Measurements from ENCODE around the gene CCNB2.
"Not testable (repeated sequence)": the region's sequence is repeated elsewhere in the genome, so short reads cannot be mapped to it uniquely, and the experiment has no call there.

CCNB2 gene

DNA sequence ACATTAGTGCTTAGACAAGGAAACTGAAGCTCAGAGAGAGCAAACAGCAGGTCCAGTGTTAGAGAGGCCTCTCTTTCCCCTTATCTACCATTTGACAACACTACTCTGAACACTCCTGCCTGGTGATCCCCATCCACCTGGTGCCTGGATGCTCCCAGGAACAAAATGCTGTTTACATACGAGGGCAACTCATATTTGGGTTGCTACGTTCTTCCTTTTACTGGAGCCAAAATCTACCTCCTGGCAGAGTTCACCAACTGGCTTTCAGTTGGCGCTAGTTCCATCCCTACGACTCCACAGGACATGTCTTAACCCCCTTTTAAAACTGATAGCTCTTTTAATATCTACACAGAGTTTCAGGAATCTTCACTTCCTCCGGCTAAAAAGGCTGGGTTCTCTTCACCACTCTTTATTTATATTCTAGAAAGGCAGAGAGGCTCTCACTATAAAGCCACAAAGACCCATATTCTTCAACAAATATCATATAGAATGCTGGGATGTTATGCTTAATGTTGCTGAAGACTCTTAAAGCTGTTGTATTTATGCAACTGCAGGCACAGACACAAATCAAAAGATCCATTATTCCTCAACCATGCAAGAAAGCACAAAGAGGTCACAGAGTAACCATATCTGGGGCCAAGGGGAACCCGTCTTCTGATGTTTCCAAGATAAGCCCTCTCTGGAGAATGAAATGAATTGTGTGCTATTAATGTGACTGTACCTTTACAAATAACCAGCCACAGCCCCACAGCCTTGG, 47.9 kb downstream of the CCNB2 start:
- peaks cover 32% of the 10 kb centered on the region; the same call in 1 of the 2 replicates for H3K36me3 ChIP-seq (ENCODE audit: insufficient read depth, low read length)
- no peak overlapping the region for H3K4me3 ChIP-seq (ENCODE audit: low read depth, low read length)
- H3K27ac ChIP-seq (ENCODE audit: low read depth, low read length), result no peak overlapping the region
- no peaks in the 10 kb centered on the region for H3K27me3 ChIP-seq (ENCODE audit: insufficient read depth, low read length)
- H3K4me1 ChIP-seq (ENCODE audit: control insufficient read depth, insufficient read depth, low read length, unreplicated experiment), result peaks cover 4% of the 10 kb centered on the region
- H2AFZ ChIP-seq (ENCODE audit: low read length, unreplicated experiment), result no peak overlapping the region
- H3K79me2 ChIP-seq (ENCODE audit: control insufficient read depth, insufficient read depth, low read length, unreplicated experiment), result no peaks in the 10 kb centered on the region

DNA sequence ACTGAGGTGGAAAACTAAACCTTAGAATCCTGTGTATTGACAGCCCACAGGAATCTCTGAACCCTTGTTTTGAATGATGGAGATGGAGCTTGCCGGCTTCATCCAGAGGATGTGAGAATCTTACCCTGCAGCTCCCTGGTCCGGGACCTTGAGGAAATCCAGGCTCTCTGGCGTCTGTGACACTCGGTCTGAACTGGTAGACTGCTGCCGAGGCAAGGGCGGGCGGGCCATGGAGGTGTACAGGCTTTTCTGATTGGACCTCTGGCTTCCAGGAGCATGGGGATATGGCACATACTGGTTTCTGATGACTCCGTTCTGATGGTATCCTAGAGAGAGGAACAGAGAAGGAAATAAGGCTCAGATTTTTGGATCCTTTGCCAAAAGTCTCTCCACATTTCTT, 48.5 kb downstream of the CCNB2 start:
- Histone ChIP-seq H2AFZ (ENCODE audit: low read length, unreplicated experiment) (no peak overlapping the region), H3K4me1 (ENCODE audit: control insufficient read depth, insufficient read depth, low read length, unreplicated experiment) (peaks cover under 1% of the 10 kb centered on the region), H3K4me3 (ENCODE audit: low read depth, low read length) (no peak overlapping the region), H3K36me3 (ENCODE audit: insufficient read depth, low read length) (peaks cover 34% of the 10 kb centered on the region; the same call in 1 of the 2 replicates), H3K27me3 (ENCODE audit: insufficient read depth, low read length) (no peaks in the 10 kb centered on the region), H3K27ac (ENCODE audit: low read depth, low read length) (no peak overlapping the region), H3K79me2 (ENCODE audit: control insufficient read depth, insufficient read depth, low read length, unreplicated experiment) (no peaks in the 10 kb centered on the region)

GRCh38 chr15:59154243-59154642, 49.3 kb downstream of the CCNB2 start:
- Histone ChIP-seq H3K27me3 (ENCODE audit: insufficient read depth, low read length) (no peaks in the 10 kb centered on the region), H2AFZ (ENCODE audit: low read length, unreplicated experiment) (no peak overlapping the region), H3K4me3 (ENCODE audit: low read depth, low read length) (no peak overlapping the region), H3K27ac (ENCODE audit: low read depth, low read length) (no peak overlapping the region), H3K79me2 (ENCODE audit: control insufficient read depth, insufficient read depth, low read length, unreplicated experiment) (no peaks in the 10 kb centered on the region), H3K36me3 (ENCODE audit: insufficient read depth, low read length) (peaks cover 34% of the 10 kb centered on the region; the same call in 1 of the 2 replicates), H3K4me1 (ENCODE audit: control insufficient read depth, insufficient read depth, low read length, unreplicated experiment) (no peaks in the 10 kb centered on the region)

- H3K36me3 ChIP-seq (ENCODE audit: insufficient read depth, low read length), result peaks cover 34% of the 10 kb centered on the region; the same call in 1 of the 2 replicates
- no peaks in the 10 kb centered on the region for H3K79me2 ChIP-seq (ENCODE audit: control insufficient read depth, insufficient read depth, low read length, unreplicated experiment)
- no peak overlapping the region for H3K4me3 ChIP-seq (ENCODE audit: low read depth, low read length)
- H3K27me3 ChIP-seq (ENCODE audit: insufficient read depth, low read length), result no peaks in the 10 kb centered on the region
- H3K4me1 ChIP-seq (ENCODE audit: control insufficient read depth, insufficient read depth, low read length, unreplicated experiment), result no peaks in the 10 kb centered on the region
- H2AFZ ChIP-seq (ENCODE audit: low read length, unreplicated experiment), result no peak overlapping the region
- H3K27ac ChIP-seq (ENCODE audit: low read depth, low read length), result no peak overlapping the region
Measured at GRCh38 chr15:59155431-59155830, 50.5 kb downstream of the CCNB2 start.

- Histone ChIP-seq H3K36me3 (ENCODE audit: insufficient read depth, low read length) (peaks cover 43% of the 10 kb centered on the region; the same call in 1 of the 2 replicates), H3K4me3 (ENCODE audit: low read depth, low read length) (no peak overlapping the region), H3K4me1 (ENCODE audit: control insufficient read depth, insufficient read depth, low read length, unreplicated experiment) (no peaks in the 10 kb centered on the region), H3K27ac (ENCODE audit: low read depth, low read length) (no peak overlapping the region), H2AFZ (ENCODE audit: low read length, unreplicated experiment) (no peak overlapping the region), H3K27me3 (ENCODE audit: insufficient read depth, low read length) (no peaks in the 10 kb centered on the region), H3K79me2 (ENCODE audit: control insufficient read depth, insufficient read depth, low read length, unreplicated experiment) (no peaks in the 10 kb centered on the region)
Measured at GRCh38 chr15:59157396-59157795, 52.5 kb downstream of the CCNB2 start.

DNA sequence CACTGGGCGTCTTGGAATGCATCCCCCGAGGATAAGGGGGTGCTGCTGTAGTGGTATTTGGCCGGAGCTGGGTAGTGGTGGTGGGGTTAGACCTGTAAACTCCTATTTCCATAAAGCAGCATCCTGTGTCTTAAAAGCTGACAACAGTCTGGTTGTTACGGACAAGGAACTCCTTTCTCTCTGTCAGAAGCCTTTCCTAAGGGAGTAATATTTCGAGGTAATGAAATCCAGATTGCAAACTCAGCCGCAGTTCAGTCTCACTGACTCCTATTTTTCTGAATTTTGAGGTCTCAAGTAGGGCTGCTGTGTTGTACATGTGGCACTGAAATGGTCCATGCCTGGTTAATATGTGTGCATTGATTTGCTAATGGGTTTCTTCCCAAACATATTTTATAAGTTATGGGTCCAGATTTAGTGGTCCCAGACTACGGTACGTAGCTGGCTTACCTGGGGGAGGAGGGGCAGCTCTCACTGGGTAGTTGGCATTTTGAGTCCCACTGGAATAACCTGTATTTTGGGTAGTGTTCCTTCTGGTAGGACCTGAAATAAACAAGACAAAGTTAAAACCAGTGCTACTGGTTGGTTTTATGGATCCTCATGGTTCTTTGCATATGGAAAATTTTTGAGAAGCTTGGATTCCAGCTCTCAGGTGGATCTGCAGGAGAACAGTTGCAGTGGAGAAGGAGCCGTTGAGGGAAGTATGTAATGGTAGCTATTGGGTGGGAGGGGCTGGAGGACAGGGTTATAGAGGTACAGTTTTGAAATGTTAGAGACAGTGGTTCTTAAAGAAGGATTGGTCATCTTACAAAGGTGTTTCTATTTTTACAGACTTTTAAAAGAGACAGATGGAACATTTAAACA, 53.1 kb downstream of the CCNB2 start:
- H3K4me1 ChIP-seq (ENCODE audit: control insufficient read depth, insufficient read depth, low read length, unreplicated experiment), result no peaks in the 10 kb centered on the region
- no peak overlapping the region for H3K27ac ChIP-seq (ENCODE audit: low read depth, low read length)
- H2AFZ ChIP-seq (ENCODE audit: low read length, unreplicated experiment), result no peak overlapping the region
- H3K27me3 ChIP-seq (ENCODE audit: insufficient read depth, low read length), result no peaks in the 10 kb centered on the region
- H3K4me3 ChIP-seq (ENCODE audit: low read depth, low read length), result no peak overlapping the region
- H3K79me2 ChIP-seq (ENCODE audit: control insufficient read depth, insufficient read depth, low read length, unreplicated experiment), result no peaks in the 10 kb centered on the region
- peaks cover 41% of the 10 kb centered on the region; the same call in 1 of the 2 replicates for H3K36me3 ChIP-seq (ENCODE audit: insufficient read depth, low read length)

GRCh38 chr15:59158701-59159034, 53.7 kb downstream of the CCNB2 start:
- Histone ChIP-seq H3K27ac (ENCODE audit: low read depth, low read length) (no peak overlapping the region), H3K27me3 (ENCODE audit: insufficient read depth, low read length) (no peaks in the 10 kb centered on the region), H2AFZ (ENCODE audit: low read length, unreplicated experiment) (no peak overlapping the region), H3K36me3 (ENCODE audit: insufficient read depth, low read length) (peaks cover 35% of the 10 kb centered on the region; the same call in 1 of the 2 replicates), H3K4me3 (ENCODE audit: low read depth, low read length) (no peak overlapping the region), H3K4me1 (ENCODE audit: control insufficient read depth, insufficient read depth, low read length, unreplicated experiment) (no peaks in the 10 kb centered on the region), H3K79me2 (ENCODE audit: control insufficient read depth, insufficient read depth, low read length, unreplicated experiment) (no peaks in the 10 kb centered on the region)

DNA sequence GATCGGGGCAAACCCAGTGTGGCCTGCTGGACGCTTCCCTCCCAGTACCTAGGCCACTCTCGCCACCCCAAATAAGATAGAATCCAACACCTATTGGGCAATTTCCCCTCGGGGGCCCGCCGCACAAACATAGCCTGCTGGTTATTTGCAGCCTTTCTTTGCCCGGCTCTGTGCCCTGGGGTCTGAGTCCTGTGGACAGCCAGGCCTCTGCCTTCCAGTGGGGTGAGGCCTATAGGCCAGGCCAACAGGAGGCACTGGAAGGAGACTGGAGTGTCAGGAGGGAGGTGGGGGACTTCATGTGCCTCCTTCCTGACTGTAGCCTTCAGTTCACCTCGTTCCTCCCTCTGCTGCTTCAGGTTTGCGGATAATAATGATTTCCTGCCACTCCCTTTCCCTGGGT, 54.3 kb downstream of the CCNB2 start:
- peaks cover 30% of the 10 kb centered on the region; the same call in 1 of the 2 replicates for H3K36me3 ChIP-seq (ENCODE audit: insufficient read depth, low read length)

GRCh38 chr15:59160880-59161593, 56.1 kb downstream of the CCNB2 start:
- no peak overlapping the region for H3K27ac ChIP-seq (ENCODE audit: low read depth, low read length)
- no peaks in the 10 kb centered on the region for H3K27me3 ChIP-seq (ENCODE audit: insufficient read depth, low read length)
- H3K4me1 ChIP-seq (ENCODE audit: control insufficient read depth, insufficient read depth, low read length, unreplicated experiment), result peaks cover 5% of the 10 kb centered on the region
- H2AFZ ChIP-seq (ENCODE audit: low read length, unreplicated experiment), result no peak overlapping the region
- peaks cover 24% of the 10 kb centered on the region; the same call in 1 of the 2 replicates for H3K36me3 ChIP-seq (ENCODE audit: insufficient read depth, low read length)
- H3K4me3 ChIP-seq (ENCODE audit: low read depth, low read length), result no peak overlapping the region
- no peaks in the 10 kb centered on the region for H3K79me2 ChIP-seq (ENCODE audit: control insufficient read depth, insufficient read depth, low read length, unreplicated experiment)

More for the DNA sequence above, 54.3 kb downstream of the CCNB2 start:
- H3K27ac ChIP-seq (ENCODE audit: low read depth, low read length), result no peak overlapping the region
- no peaks in the 10 kb centered on the region for H3K27me3 ChIP-seq (ENCODE audit: insufficient read depth, low read length)
- no peaks in the 10 kb centered on the region for H3K79me2 ChIP-seq (ENCODE audit: control insufficient read depth, insufficient read depth, low read length, unreplicated experiment)
- no peak overlapping the region for H3K4me3 ChIP-seq (ENCODE audit: low read depth, low read length)
- H3K4me1 ChIP-seq (ENCODE audit: control insufficient read depth, insufficient read depth, low read length, unreplicated experiment), result no peaks in the 10 kb centered on the region
- H2AFZ ChIP-seq (ENCODE audit: low read length, unreplicated experiment), result no peak overlapping the region

DNA sequence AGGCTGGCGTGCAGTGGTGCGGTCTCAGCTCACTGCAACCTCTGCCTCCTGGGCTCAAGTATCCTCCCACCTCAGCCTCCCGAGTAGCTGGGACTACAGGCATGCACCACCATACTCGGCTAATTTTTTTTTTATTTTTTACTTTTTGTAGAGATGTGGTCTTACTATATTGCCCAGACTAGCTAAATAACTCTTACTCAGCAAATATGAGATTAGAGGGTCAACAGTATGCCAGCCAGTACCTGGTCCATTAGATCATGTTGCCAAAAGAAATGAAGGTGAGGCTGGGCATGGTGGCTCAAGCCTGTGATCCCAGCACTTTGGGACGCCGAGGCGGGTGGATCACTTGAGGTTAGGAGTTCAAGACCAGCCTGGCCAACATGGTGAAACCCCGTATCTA, 57.1 kb downstream of the CCNB2 start:
- not testable (repeated sequence) for H3K4me1 ChIP-seq (ENCODE audit: control insufficient read depth, insufficient read depth, low read length, unreplicated experiment); H3K79me2 ChIP-seq (ENCODE audit: control insufficient read depth, insufficient read depth, low read length, unreplicated experiment); H3K27ac ChIP-seq (ENCODE audit: low read depth, low read length); H3K4me3 ChIP-seq (ENCODE audit: low read depth, low read length); H2AFZ ChIP-seq (ENCODE audit: low read length, unreplicated experiment); H3K27me3 ChIP-seq (ENCODE audit: insufficient read depth, low read length)
- H3K36me3 ChIP-seq (ENCODE audit: insufficient read depth, low read length), result peaks cover 24% of the 10 kb centered on the region; the same call in 1 of the 2 replicates
